HG02981 (cell line): ENCODE data around the gene PEPD.
"Not testable (repeated sequence)": the region's sequence is repeated elsewhere in the genome, so short reads cannot be mapped to it uniquely, and the experiment has no call there.

Experiments
- ATAC-seq: cut with Tn5 transposase; IDR thresholded peaks from one replicate; pipeline ENCODE4 v1.9.1; 2021; ENCODE audit warnings: mild to moderate bottlenecking, moderate library complexity; ENCODE audit not compliant: unreplicated experiment

Gene PEPD

DNA sequence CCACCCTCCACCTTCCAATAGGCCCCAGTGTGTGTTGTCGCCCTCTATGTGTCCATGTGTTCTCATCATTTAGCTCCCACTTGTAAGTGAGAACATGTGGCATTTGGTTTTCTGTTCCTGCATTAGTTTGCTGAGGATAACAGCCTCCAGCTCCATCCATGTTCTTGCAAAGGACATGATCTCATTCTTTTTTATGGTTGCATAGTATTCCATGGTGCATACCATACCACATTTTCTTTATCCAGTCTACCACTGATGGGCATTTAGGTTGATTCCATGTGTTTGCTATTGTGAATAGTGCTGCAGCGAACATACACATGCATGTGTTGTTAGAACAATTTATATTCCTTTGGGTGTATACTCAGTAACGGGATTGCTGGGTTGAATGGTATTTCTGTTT, 42.0 kb downstream of the PEPD start:
- not testable (repeated sequence) for ATAC-seq

DNA sequence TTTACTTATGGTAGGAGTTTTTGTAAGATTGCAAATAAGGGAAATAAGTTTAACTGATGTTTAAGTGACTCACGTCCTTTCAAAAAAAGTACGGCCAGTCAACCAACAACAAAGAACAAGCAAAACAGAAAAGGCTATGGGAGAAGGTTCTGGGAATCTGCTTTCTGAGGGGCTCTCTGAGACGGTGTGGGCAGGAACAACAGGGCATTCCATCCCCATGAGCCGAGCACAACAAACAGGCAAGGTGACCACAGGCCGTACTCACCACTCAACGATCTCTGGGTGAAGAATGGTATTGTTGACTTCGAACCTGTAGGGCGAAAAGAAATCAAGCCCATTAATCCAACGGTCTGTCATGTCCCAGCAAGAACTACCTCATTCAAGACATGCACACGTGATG, 43.8 kb downstream of the PEPD start:
- ATAC-seq, result no peak

DNA sequence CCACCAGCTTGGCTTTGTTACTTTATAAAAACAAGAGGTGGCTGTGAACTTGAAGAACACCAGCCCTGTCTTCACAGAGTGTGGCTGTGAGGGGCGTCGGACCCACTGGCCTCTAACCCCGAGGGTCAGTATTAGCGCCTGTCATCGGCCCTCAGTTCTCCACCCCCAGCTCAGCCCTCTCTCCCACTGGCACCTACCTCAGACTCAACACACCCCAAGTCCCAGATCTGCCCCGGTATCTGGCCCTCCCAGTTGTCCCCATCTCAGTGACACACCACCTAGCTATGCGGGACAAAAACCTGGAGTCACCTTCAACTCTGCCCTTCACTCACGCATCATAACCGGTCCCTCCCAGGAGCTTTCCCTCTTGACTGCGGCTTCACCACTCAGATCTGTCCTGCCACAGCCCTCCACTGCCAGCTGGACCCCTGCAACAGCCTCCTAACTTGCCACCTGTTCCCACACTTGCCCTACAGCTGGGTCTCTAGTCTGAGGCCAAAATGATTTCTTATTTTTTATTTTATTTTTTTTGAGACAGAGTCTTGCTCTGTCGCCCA, 45.4 kb downstream of the PEPD start:
- ATAC-seq, result no peak

DNA sequence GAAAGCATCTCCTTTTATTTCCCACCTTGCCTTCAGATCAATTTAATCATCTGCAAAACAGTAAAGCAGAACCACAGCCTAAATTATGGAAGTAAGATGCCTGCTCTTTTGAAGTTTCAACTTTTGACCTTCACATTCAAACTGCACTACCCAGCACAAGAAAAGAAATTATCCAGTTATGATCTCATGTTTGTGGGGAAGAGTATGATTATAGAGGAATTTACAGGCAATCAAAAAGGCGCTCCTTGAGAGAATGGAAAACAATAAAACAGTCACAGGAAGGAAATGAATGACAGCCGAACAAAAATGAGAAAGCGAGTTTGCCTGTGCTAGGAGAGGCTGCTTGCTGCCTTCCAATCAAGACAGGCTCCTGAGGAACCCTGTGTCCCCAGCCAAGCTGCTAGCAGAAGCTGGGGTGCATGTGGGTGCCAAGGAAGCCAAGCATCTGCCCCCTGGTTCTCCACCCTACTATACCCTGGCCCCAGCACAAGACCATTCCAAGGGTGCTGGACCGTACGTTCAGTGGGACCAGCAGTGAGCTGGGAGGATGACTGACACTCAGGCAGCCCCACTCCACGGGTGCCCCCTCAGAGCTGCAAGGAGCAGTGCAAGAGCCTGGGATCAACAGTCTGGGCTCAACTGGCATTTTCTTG, 47.8 kb downstream of the PEPD start:
- ATAC-seq, result no peak

DNA sequence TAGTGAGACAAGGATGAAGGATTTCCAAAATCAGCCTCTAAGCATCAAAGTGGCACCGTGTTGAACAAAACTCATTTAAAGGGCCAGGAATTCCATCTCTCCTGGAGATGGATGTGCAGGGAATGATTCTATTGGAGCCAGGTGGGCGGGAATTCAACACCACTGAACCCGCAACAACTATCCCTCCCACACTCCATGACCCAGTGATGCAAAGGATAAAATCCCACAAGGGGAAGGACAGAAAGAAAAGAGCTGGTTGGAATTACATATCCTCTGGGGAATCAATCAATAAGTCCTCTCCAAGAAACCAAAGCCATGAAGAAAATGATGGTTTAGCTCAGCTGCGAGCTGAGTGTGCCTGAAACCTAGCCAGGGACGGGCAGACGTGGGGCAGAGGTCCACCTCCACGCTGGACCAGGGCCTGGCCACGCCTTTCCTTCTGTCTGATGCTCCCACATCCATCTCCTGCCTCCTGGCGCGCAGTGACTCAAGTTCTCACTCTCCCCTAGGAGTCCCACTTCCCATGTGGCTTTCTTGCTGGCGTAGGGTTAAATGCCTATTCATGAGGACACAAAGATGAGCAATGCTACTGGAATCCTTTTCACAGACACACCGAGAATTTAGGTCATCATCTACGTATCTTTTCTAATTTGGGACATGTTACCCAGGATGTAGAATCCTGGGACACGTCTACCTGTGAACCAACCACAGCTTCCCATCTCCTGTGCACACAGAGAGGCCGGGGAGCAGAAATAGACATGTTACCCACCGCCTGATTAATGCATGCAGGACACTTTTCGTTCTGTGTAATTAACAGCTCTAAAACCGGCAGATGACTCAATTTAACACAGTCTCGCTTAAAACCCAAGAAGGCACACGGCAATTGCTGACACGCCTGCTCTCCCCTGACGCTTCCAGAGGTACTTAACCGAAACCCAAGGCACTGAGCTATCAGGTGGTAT, 48.6 kb downstream of the PEPD start:
- ATAC-seq, result no peak

DNA sequence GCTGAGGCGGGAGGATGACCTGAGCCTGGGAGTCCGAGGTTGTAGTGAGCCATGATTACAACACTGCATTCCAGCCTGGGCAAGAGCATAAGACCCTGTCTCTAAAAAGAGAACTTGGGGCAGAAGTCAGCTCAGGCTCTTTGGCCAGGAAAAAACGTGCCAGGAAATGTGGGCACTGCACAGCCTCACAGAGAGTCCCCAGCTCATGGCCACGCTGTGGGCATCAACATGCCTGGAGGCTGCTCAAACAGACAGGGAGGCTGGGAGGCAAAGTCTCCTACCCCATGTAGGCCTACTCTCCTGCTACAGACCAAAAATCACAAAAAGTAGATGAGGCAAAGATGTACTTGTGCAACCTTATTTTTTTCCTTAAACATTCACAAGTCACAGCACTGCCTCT, 49.4 kb downstream of the PEPD start:
- no peak for ATAC-seq

DNA sequence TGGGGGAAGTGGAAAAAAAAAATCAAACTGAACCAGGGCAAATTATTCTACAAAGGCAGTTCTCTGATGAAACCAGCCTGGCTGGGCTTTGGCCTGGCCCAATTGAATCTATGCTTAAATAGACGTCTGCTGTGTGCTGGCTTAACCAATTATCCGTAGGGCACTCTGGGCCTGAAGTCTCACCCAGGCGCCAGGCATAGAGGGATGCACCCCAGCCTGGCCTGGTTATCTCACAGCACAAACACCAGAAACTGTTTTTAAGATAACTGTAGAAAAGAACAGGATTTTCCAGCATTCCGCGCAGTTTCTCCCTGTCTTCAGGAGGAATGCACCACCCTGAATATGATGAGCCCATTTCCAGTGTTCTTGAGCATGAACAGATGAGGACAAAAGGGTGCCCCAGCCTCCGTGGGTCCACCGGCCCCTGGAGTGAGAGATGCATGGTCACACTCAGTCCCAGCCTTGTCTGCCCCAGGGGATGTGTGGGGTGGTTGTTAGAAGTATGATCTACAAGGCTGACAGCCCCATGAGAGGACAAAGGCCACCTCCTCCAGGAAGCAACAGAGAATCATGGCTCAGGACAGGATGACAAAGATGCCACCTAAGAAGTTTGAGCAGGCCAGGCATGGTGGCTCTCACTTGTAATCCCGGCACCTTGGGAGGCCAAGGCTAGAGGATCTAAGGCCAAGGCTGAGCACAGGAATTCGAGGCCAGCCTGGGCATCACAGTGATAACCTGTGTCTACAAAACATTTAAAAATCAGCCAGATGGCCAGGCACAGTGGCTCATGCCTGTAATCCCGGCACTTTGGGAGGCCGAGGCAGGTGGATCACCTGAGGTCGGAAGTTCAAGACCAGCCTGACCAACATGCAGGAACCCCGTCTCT, 50.2 kb downstream of the PEPD start:
- no peak for ATAC-seq

DNA sequence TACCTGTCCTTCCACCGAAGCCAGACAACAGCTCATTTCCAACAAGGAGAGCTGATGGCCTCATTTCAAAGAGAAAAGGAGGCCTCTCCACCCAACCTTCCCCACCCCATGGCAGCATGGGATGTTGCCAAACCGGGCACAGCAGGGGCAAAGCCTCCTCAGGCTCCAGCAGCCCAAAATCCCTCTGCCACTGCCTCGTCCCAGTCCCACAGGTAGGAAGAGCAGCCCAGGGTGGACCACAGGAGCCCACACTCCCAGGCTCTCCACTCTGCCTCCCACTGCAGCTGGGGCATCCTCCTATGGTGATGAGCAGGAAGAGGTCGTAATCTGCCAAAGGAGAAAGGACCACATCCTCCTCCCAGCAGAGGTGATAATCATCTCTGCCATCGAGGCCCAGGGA, 50.9 kb downstream of the PEPD start:
- ATAC-seq, result no peak

DNA sequence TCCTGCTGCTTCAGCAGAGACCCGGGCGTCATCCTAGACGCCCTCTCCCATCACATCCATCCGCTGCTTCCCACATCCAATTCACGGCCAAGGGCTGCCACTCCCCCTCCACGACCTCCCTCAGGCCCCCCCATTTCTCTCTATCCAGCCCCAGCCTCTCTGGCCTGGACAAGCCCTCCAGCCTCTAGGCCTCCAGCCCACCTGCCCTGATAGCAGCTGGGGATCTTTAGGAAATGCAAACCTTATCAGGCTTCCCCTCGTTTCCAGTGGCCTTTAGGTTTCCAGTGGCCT, 51.6 kb downstream of the PEPD start:
- ATAC-seq, result no peak

DNA sequence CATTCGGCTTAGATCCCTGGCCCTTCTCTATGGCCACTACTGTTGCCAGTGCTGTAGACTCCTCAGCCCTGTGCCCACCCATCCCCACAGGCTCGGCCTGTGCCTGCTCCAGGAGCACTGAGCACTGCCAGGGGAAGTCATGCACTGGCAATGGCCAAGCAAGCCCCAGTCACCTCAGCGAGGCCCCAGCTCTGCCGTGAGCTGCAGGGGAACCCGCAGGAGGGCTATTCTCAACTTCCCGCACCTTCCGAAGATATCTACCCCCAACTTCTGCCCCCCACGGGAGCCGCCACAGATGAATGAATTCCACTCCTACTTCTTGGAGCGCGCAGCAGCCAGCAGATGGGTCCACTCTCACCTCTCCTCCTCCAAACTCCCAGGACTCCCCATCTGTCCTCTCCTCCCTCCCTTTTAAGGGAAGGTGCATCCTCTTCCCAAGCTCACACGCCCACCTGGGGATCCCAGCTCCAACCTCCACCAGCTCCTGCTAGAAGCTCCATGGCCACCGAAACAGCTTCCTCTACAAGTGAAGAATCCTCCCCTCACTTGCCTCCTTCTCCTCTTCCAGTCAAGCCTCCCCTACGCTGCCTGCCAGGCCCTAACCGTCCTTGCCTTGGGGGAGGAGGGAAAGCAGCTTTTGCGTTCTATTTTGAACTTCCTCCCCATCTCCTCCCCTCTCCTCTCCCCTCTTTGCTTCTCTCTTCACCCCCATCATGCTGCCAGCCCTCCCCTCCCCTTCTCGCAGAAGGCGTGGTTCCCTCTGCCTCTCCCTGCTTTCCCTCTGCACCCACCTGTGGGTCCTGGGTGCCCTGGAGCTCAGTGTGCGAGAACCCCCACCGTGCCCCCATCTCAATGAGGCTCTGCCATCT, 52.2 kb downstream of the PEPD start:
- ATAC-seq, result no peak

DNA sequence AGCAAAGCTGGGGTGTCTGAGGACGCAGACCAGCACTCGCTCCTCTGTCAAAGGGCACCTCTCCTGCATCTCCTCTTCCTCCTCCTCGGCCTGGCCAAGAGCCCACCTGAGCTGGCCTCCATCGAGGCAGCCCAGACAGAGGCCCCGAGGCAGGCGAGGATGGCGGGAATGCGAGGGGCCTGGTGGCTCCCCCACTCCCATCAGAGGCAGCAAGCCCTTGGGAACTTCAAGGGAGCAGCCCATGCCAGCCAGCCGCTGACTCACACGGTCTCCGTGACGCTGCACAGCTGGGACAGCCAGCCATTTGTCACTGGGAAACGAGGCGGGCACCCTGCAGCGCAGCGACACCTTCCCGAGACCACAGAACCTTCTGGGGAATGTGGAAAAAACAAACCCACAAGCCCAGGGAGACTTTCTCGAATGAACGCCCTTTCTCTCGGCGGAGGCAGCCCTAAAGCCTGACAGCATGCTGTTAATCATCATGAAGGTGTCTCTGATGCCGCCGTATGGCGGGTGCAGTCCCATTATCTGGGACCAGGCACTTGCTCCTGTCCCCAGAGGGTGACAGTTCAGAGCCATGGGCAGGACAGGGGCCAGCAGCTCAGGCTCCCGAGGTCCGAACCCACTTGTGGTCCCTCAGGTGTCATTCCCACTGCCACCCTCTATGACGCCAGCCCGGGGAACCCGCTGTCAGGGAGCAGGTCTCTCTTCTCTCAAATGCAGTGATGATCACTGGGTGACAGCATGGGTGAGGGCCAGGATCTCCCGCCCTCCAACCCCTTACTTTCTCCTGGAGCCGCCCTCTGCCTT, 53.0 kb downstream of the PEPD start:
- ATAC-seq, result no peak

DNA sequence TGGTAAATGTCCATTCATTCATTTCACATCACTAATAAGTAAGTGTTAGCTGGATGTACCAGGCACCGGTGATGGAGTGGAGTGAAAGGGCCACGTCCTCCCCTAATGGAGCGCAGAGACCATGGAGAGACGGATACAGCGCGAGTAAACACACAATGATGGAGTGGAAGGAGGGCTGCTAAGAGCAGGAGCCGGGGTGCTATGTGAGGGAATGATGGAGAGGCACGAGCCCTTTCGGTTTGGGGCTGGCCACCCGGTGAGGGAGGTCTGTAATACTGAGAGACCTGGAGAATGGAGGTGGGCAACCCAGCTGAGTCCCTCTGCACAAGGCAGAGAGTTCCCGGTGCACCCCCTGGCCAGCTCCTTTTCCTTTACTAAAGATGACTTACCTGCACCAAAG, 53.7 kb downstream of the PEPD start:
- no peak for ATAC-seq

DNA sequence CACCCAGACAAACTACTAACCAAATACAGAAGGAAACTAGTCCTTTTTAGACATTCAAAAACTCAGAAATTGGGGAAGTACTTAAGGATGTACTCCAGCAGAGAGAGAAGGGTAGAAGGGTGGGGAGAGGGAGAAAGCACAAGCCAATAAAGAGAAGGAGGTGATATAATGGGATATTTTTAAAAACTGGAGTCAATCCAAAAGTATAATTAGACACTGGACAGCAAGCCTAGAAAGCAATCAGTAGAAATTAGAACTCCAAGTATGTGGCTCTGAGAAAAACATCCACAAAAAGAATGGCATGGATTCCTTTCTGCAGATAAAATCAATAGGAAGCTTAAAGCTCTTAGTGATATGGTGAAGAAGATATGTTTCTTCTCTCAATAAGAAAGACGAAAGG, 55.8 kb downstream of the PEPD start:
- ATAC-seq, result no peak

DNA sequence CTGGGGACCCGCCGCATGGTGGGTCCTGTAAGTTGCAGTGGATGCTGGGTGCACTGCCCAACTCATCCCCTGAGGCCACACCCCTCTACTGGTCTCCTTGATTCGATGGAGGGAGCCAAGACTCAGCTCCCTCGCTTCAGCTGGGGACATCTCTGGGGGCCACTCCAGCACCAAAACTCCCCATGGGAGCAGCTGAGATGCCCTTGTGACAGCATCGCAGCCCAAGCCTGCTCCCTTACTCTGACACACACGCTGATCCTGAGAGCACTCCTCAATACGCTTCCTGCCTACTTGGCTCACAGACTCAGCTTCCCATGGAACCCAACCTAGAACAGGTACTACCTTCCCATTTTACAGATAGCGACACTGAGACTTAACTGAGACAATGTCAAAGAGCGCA, 56.2 kb downstream of the PEPD start:
- no peak for ATAC-seq

DNA sequence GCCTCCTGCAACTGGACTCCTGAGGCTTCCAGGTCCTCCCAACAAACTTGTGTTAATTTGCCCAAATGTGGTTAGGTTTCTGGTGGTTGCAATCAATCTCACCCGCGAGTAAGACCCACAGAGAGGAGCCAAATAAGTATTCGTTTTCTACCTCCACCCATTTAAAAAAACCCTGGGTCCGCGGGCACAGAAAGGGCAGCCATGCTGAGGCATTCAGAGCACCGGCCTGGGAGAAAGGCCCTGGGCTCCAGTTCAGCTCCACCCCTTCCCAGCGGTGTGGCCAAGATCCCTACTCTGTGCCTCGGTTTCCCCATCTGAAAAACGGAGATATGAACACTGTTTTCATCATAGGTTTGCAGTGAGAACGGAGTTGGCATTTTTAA, 56.9 kb downstream of the PEPD start:
- no peak for ATAC-seq

DNA sequence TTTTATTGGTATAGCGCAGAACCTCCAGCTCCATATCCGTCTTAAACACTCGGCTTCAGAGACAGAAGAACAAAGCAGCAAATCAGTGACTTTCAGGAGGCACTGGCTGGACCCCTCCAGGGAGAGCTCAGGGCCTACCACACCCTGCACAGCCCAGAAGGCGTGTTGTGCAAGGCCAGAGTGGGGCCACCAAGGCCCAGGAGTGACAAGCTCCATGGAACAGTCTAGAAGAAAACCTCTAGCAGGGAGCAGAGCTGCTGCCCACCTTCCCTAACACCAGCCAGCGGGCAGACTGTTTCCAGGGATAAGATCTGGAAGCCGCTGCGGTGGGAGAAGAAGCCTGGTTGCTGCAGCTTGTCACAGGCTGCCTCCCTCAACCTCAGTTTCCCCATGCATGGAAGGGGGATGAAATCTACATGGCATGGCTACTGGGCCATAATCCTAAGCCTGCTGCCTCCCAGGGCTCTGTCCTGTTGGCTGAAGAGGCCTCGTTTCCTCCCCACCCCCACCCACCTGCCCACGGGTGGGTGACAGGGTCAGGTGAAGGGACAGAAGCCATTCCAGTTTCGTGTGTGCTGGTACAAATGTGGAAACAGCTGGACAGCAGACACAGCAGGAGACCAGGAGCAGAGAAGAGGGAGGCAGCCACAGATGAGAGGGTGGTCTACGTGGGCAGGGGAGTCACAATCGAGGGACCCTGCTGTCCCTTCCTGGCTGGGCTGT, 57.4 kb downstream of the PEPD start:
- ATAC-seq, result no peak

DNA sequence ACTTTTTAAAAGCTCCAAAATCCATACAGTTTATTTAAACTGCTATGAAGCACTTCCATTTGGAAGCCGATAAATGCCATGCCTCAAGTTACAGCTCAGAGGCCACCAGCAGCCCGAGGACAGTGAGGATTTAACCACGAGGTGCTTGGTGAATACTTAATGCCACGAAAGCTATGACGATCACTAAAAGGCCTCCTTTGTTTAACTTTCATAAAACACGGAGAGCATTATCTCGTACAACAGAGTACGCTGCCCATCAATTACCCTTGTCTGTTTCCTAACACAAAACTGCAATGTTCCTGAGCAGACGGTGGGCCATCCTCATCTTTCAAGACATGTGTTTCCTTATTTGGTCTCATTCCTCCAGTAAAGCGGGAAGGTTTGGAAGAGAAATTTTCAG, 58.4 kb downstream of the PEPD start:
- no peak for ATAC-seq

DNA sequence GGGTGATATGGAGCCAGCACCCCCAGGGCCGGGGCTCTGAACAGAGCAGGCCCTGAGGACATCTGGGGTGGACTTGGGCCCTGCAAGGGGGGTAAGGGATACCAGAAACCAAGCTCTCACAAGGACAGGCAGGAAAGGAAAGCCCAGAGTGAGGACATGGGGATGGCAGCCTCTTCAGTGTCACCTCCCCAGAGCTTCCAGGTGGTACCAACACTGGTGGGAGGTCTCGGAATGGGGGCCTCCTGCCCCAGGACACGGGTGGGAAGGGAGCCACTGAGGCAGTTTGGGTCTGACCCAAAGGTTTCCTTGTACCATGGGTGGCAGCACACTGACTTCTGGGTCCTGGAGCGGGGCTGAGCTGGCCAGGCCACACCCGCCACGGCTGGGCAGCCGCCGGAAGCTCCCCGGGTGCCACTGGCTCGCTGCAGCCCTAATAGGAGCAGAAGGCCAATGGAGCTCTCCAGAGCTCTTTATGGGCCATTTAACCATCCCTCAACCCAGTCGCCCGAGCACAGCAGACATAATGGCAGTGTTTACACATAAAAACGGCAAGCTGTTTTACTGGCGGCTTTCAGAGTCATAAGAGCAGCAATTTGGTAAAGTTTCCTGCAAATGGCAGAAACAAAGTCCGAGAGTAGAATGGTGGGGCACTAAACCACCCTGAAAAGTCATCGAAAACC, 59.3 kb downstream of the PEPD start:
- no peak for ATAC-seq
